Gastrocnemius medialis (tissue), 4 donors: ENCODE measurements around the gene ACBD6. TPM values are rescaled to one million over a fixed set of nuclear protein-coding genes. Genes with fewer than 3 reads are reported as not detected.

ENCODE experiments used
- ATAC-seq, 2 donors: fragments of 150-250 bp; one replicate each; pipeline ENCODE4 v1.9.1; 2016
- DNase-seq, 2 donors: peaks; one replicate each; pipeline ENCODE4 v3.0.0-alpha.2; 2019
- H3K27ac ChIP-seq, 4 donors: fragments of 200-600 bp; sonication (generic); 1 replicate in 1 of 4; 2 replicates in 3 of 4; pipeline ENCODE4 v1.5.1; 2016 to 2018; ENCODE audit warnings: mild to moderate bottlenecking in 2 of 4, moderate library complexity in 1 of 4
- H3K27me3 ChIP-seq, 3 donors: fragments of 200-600 bp; sonication (generic) in 2 of 3; 1 replicate in 1 of 3; 2 replicates in 2 of 3; pipeline versions ENCODE4 v1.5.1 to v1.6.0; 2016 to 2019; ENCODE audit warnings: mild to moderate bottlenecking in 1 of 3, moderate library complexity in 1 of 3
- H3K36me3 ChIP-seq, 2 donors: fragments of 200-600 bp; sonication (generic) in 1 of 2; one replicate each; pipeline ENCODE4 v1.5.1; 2017 to 2018
- H3K4me1 ChIP-seq, 2 donors: fragments of 200-600 bp; sonication (generic) in 1 of 2; one replicate each; pipeline ENCODE4 v1.5.1; 2016 to 2017; ENCODE audit warnings: mild to moderate bottlenecking in 2 of 2
- H3K4me3 ChIP-seq, 4 donors: fragments of 200-600 bp; sonication (generic) in 3 of 4; 1 replicate in 1 of 4; 2 replicates in 3 of 4; pipeline ENCODE4 v1.5.1; 2016 to 2019; ENCODE audit warnings: mild to moderate bottlenecking in 2 of 4
- H3K9me3 ChIP-seq, 3 donors: fragments of 200-600 bp; sonication (generic) in 2 of 3; 1 replicate in 1 of 3; 2 replicates in 2 of 3; pipeline ENCODE4 v1.5.1; 2016 to 2019
- CTCF ChIP-seq, 5 experiments: fragments of 450-650 bp in 3 of 5; fragments of 200-600 bp in 2 of 5; sonication (generic) in 2 of 5; IDR thresholded peaks in 4 of 5; conservative IDR thresholded peaks in 1 of 5; 1 replicate in 4 of 5; 2 replicates in 1 of 5; pipeline ENCODE4 v1.5.1; 2016 to 2019; ENCODE audit warnings: antibody characterized with exemption in 5 of 5, mild to moderate bottlenecking in 3 of 5, moderate library complexity in 3 of 5
- POLR2A ChIP-seq, 2 donors: fragments of 450-650 bp; IDR thresholded peaks; one replicate each; pipeline ENCODE4 v1.6.1; 2017; ENCODE audit warnings: antibody characterized with exemption in 2 of 2, mild to moderate bottlenecking in 2 of 2, moderate library complexity in 2 of 2
- in situ Hi-C, 4 donors: fragments of 200-750 bp; cut with MboI; loops; one replicate each; pipeline versions ENCODE4 v1.15.0 to v1.8.0; 2017; ENCODE audit warnings: low sequenced_read_pairs in 4 of 4
- intact Hi-C: fragments of 100-400 bp; cut with DNase I; formaldehyde crosslinking; loops from one replicate; pipeline ENCODE4 v1.15.1; 2023; ENCODE audit warnings: low total_unique reads
- total RNA-seq, 4 donors: library from RNA; depleted of rRNA; stranded (reverse); fragments of >200 nt; gene quantifications; one replicate each; pipeline versions ENCODE4 v1.1.0 to v1.2.3, GENCODE V29; 2016

The ACBD6 gene
- total RNA-seq, 4 donors from 2014 or later = 15.0 to 27.4 (median 19.1) TPM

DNA sequence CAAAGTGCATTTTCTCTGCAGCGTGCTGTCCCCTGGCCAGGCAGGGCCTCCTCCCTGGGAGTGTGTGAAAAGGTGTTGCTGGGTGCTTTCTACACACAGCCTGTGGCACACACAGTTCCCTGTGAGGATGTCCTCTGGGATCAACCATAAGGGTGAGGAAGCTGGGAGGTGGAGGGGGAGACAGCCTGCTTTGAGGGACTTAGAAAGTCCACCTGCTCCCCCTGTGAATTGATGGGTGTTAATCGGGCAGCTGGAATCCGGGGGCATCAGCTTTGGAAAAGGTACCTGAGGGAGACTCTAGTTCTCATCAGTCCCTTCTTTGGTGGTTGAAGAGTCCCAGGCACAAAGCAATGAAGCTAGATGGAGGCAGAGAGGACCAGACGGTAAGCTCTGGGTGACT lies 236.5 kb downstream of the ACBD6 start:
- DNase-seq (no peak), ATAC-seq (no peak)
- Histone ChIP-seq H3K4me3 (no peak overlapping the region), H3K4me1 (no peaks in the 10 kb centered on the region), H3K9me3 (no peaks in the 10 kb centered on the region), H3K27me3 (peaks cover 8 to 14% (median 12%) of the 10 kb centered on the region in 3 donors), H3K27ac (no peak overlapping the region), H3K36me3 (no peaks in the 10 kb centered on the region)
- TF ChIP-seq CTCF (IDR thresholded peaks at IDR 0.05 in 4 of 5, conservative IDR thresholded peaks at IDR 0.05 in 1 of 5) = no peak
- no peak for TF ChIP-seq POLR2A (IDR thresholded peaks at IDR 0.05)
- intact Hi-C loops (no loop called here), in situ Hi-C loops (no loop called here)

DNA sequence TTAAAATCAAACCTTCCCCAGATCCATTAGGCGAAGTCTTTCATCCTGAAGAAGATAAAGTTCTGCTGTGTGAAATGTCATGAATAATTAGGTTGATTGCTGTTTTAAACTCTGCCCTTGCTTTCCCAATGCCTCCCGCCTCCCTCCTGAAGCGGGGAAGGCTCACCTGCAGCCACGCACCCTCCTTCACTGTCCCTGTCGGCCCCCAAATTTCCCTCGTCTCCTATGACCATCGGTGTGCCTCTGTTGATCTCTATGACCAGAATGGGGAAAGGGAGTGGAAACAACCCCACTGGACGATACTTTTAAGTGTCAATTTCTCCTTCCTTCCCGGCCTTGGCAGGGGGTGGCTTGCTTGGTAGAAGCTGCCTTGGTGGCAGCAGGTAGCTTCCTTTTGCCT lies 237.2 kb downstream of the ACBD6 start:
- intact Hi-C loops (no loop called here), in situ Hi-C loops (no loop called here)
- Histone ChIP-seq H3K36me3 (no peaks in the 10 kb centered on the region), H3K27ac (no peak overlapping the region), H3K4me3 (no peak overlapping the region), H3K4me1 (no peaks in the 10 kb centered on the region), H3K9me3 (no peaks in the 10 kb centered on the region), H3K27me3 (peaks cover 8 to 20% (median 19%) of the 10 kb centered on the region in 3 donors)
- ATAC-seq = peak in 1 of 2 donors; percentile 28
- no peak for DNase-seq
- TF ChIP-seq POLR2A (IDR thresholded peaks at IDR 0.05) (no peak), CTCF (IDR thresholded peaks at IDR 0.05 in 4 of 5, conservative IDR thresholded peaks at IDR 0.05 in 1 of 5) (no peak)

GRCh38 chr1:180264595-180264994 lies 237.8 kb downstream of the ACBD6 start:
- TF ChIP-seq POLR2A (IDR thresholded peaks at IDR 0.05) (no peak), CTCF (IDR thresholded peaks at IDR 0.05 in 4 of 5, conservative IDR thresholded peaks at IDR 0.05 in 1 of 5) (no peak)
- no peak overlapping the region for H3K4me3 ChIP-seq
- intact Hi-C loops = no loop called here
- peaks cover 11 to 25% (median 24%) of the 10 kb centered on the region in 3 donors for H3K27me3 ChIP-seq
- H3K27ac ChIP-seq = no peak overlapping the region
- DNase-seq (no peak), ATAC-seq (no peak)
- in situ Hi-C loops = no loop called here
- H3K9me3 ChIP-seq = no peaks in the 10 kb centered on the region
- H3K4me1 ChIP-seq = no peaks in the 10 kb centered on the region
- H3K36me3 ChIP-seq = no peaks in the 10 kb centered on the region

- intact Hi-C loops (no loop called here), in situ Hi-C loops (no loop called here)
- Histone ChIP-seq H3K4me1 (no peaks in the 10 kb centered on the region), H3K36me3 (no peaks in the 10 kb centered on the region), H3K27me3 (peaks cover 29 to 43% (median 38%) of the 10 kb centered on the region in 3 donors), H3K4me3 (no peak overlapping the region), H3K9me3 (no peaks in the 10 kb centered on the region), H3K27ac (no peak overlapping the region)
- DNase-seq (no peak), ATAC-seq (no peak)
- TF ChIP-seq POLR2A (IDR thresholded peaks at IDR 0.05) = no peak
- no peak for TF ChIP-seq CTCF (IDR thresholded peaks at IDR 0.05 in 4 of 5, conservative IDR thresholded peaks at IDR 0.05 in 1 of 5)
These were observed 239.5 kb downstream of the ACBD6 start for GRCh38 chr1:180262628-180263488.
